ENCODE data around the gene SMARCD2.
"Not testable (repeated sequence)": the region's sequence is repeated elsewhere in the genome, so short reads cannot be mapped to it uniquely, and the experiment has no call there.

SMARCD2 gene

GRCh38 chr17:63873577-63873976 lies 31.1 kb upstream of the SMARCD2 start, which contains the start of gene CSH2:
Gene CSH2, minus strand, starts transcription at chr17:63873677. Its CDS starts 63 bp downstream, at chr17:63873614.
- not testable (repeated sequence) for H3K27ac ChIP-seq (ENCODE audit: low read length); H3K4me3 ChIP-seq (ENCODE audit: low read length in 2 of 2); H3K36me3 ChIP-seq (ENCODE audit: control insufficient read depth in 2 of 2, insufficient read depth in 2 of 2, low read length in 2 of 2); H3K27me3 ChIP-seq (ENCODE audit: control insufficient read depth in 1 of 2, insufficient read depth in 2 of 2, low read length in 2 of 2); H3K9me3 ChIP-seq (ENCODE audit: control insufficient read depth in 2 of 2, low read length in 2 of 2); H3K9ac ChIP-seq (ENCODE audit: low read length in 2 of 2); H3K4me1 ChIP-seq (ENCODE audit: control insufficient read depth, insufficient read depth, low read length)

GRCh38 chr17:63871646-63872365 lies 29.3 kb upstream of the SMARCD2 start:
- not testable (repeated sequence) for H3K27me3 ChIP-seq (ENCODE audit: control insufficient read depth in 1 of 2, insufficient read depth in 2 of 2, low read length in 2 of 2); H3K36me3 ChIP-seq (ENCODE audit: control insufficient read depth in 2 of 2, insufficient read depth in 2 of 2, low read length in 2 of 2); H3K27ac ChIP-seq (ENCODE audit: low read length); H3K9me3 ChIP-seq (ENCODE audit: control insufficient read depth in 2 of 2, low read length in 2 of 2); H3K4me1 ChIP-seq (ENCODE audit: control insufficient read depth, insufficient read depth, low read length); H3K4me3 ChIP-seq (ENCODE audit: low read length in 2 of 2); H3K9ac ChIP-seq (ENCODE audit: low read length in 2 of 2)

GRCh38 chr17:63870292-63870665 lies 27.8 kb upstream of the SMARCD2 start:
- H3K27me3 ChIP-seq (ENCODE audit: control insufficient read depth in 1 of 2, insufficient read depth in 2 of 2, low read length in 2 of 2); H3K9ac ChIP-seq (ENCODE audit: low read length in 2 of 2); H3K4me1 ChIP-seq (ENCODE audit: control insufficient read depth, insufficient read depth, low read length); H3K36me3 ChIP-seq (ENCODE audit: control insufficient read depth in 2 of 2, insufficient read depth in 2 of 2, low read length in 2 of 2); H3K9me3 ChIP-seq (ENCODE audit: control insufficient read depth in 2 of 2, low read length in 2 of 2); H3K4me3 ChIP-seq (ENCODE audit: low read length in 2 of 2); H3K27ac ChIP-seq (ENCODE audit: low read length): not testable (repeated sequence)

- not testable (repeated sequence) for H3K4me3 ChIP-seq (ENCODE audit: low read length in 2 of 2); H3K27me3 ChIP-seq (ENCODE audit: control insufficient read depth in 1 of 2, insufficient read depth in 2 of 2, low read length in 2 of 2); H3K36me3 ChIP-seq (ENCODE audit: control insufficient read depth in 2 of 2, insufficient read depth in 2 of 2, low read length in 2 of 2); H3K27ac ChIP-seq (ENCODE audit: low read length); H3K4me1 ChIP-seq (ENCODE audit: control insufficient read depth, insufficient read depth, low read length); H3K9ac ChIP-seq (ENCODE audit: low read length in 2 of 2); H3K9me3 ChIP-seq (ENCODE audit: control insufficient read depth in 2 of 2, low read length in 2 of 2)
Measured at GRCh38 chr17:63869491-63870291, 27.2 kb upstream of the SMARCD2 start.

- H3K27me3 ChIP-seq (ENCODE audit: control insufficient read depth in 1 of 2, insufficient read depth in 2 of 2, low read length in 2 of 2); H3K36me3 ChIP-seq (ENCODE audit: control insufficient read depth in 2 of 2, insufficient read depth in 2 of 2, low read length in 2 of 2); H3K9ac ChIP-seq (ENCODE audit: low read length in 2 of 2); H3K4me3 ChIP-seq (ENCODE audit: low read length in 2 of 2); H3K4me1 ChIP-seq (ENCODE audit: control insufficient read depth, insufficient read depth, low read length); H3K9me3 ChIP-seq (ENCODE audit: control insufficient read depth in 2 of 2, low read length in 2 of 2); H3K27ac ChIP-seq (ENCODE audit: low read length): not testable (repeated sequence)
Measured at GRCh38 chr17:63866625-63867024, 24.1 kb upstream of the SMARCD2 start.

- no peak overlapping the region for H3K9ac ChIP-seq (ENCODE audit: low read length in 2 of 2)
- H3K36me3 ChIP-seq (ENCODE audit: control insufficient read depth in 2 of 2, insufficient read depth in 2 of 2, low read length in 2 of 2), result no peaks in the 10 kb centered on the region
- H3K27me3 ChIP-seq (ENCODE audit: control insufficient read depth in 1 of 2, insufficient read depth in 2 of 2, low read length in 2 of 2), result peaks cover 0 to 4% of the 10 kb centered on the region in 2 donors
- no peak overlapping the region for H3K27ac ChIP-seq (ENCODE audit: low read length)
- no peaks in the 10 kb centered on the region for H3K9me3 ChIP-seq (ENCODE audit: control insufficient read depth in 2 of 2, low read length in 2 of 2)
- no peaks in the 10 kb centered on the region for H3K4me1 ChIP-seq (ENCODE audit: control insufficient read depth, insufficient read depth, low read length)
- H3K4me3 ChIP-seq (ENCODE audit: low read length in 2 of 2), result no peak overlapping the region
Measured at GRCh38 chr17:63859257-63859656, 16.8 kb upstream of the SMARCD2 start.

GRCh38 chr17:63856425-63856824 lies 13.9 kb upstream of the SMARCD2 start:
- H3K27ac ChIP-seq (ENCODE audit: low read length); H3K4me1 ChIP-seq (ENCODE audit: control insufficient read depth, insufficient read depth, low read length): not testable (repeated sequence)

GRCh38 chr17:63855185-63855584 lies 12.7 kb upstream of the SMARCD2 start:
- Histone ChIP-seq H3K4me3 (ENCODE audit: low read length in 2 of 2) (no peak overlapping the region), H3K4me1 (ENCODE audit: control insufficient read depth, insufficient read depth, low read length) (no peaks in the 10 kb centered on the region), H3K36me3 (ENCODE audit: control insufficient read depth in 2 of 2, insufficient read depth in 2 of 2, low read length in 2 of 2) (no peaks in the 10 kb centered on the region), H3K27me3 (ENCODE audit: control insufficient read depth in 1 of 2, insufficient read depth in 2 of 2, low read length in 2 of 2) (peaks cover 0 to 4% of the 10 kb centered on the region in 2 donors), H3K27ac (ENCODE audit: low read length) (no peak overlapping the region), H3K9ac (ENCODE audit: low read length in 2 of 2) (no peak overlapping the region), H3K9me3 (ENCODE audit: control insufficient read depth in 2 of 2, low read length in 2 of 2) (no peaks in the 10 kb centered on the region)

More at GRCh38 chr17:63856425-63856824, 13.9 kb upstream of the SMARCD2 start:
- H3K9ac ChIP-seq (ENCODE audit: low read length in 2 of 2); H3K4me3 ChIP-seq (ENCODE audit: low read length in 2 of 2); H3K9me3 ChIP-seq (ENCODE audit: control insufficient read depth in 2 of 2, low read length in 2 of 2); H3K27me3 ChIP-seq (ENCODE audit: control insufficient read depth in 1 of 2, insufficient read depth in 2 of 2, low read length in 2 of 2); H3K36me3 ChIP-seq (ENCODE audit: control insufficient read depth in 2 of 2, insufficient read depth in 2 of 2, low read length in 2 of 2): not testable (repeated sequence)

GRCh38 chr17:63854709-63855108 lies 12.2 kb upstream of the SMARCD2 start:
- H3K4me3 ChIP-seq (ENCODE audit: low read length in 2 of 2), result no peak overlapping the region
- H3K27ac ChIP-seq (ENCODE audit: low read length), result no peak overlapping the region
- H3K9me3 ChIP-seq (ENCODE audit: control insufficient read depth in 2 of 2, low read length in 2 of 2), result no peaks in the 10 kb centered on the region
- H3K27me3 ChIP-seq (ENCODE audit: control insufficient read depth in 1 of 2, insufficient read depth in 2 of 2, low read length in 2 of 2), result peaks cover 0 to 3% of the 10 kb centered on the region in 2 donors
- no peaks in the 10 kb centered on the region for H3K4me1 ChIP-seq (ENCODE audit: control insufficient read depth, insufficient read depth, low read length)
- no peak overlapping the region for H3K9ac ChIP-seq (ENCODE audit: low read length in 2 of 2)
- no peaks in the 10 kb centered on the region for H3K36me3 ChIP-seq (ENCODE audit: control insufficient read depth in 2 of 2, insufficient read depth in 2 of 2, low read length in 2 of 2)

- Histone ChIP-seq H3K27ac (ENCODE audit: low read length) (no peak overlapping the region), H3K4me1 (ENCODE audit: control insufficient read depth, insufficient read depth, low read length) (peaks cover 10% of the 10 kb centered on the region), H3K9me3 (ENCODE audit: control insufficient read depth in 2 of 2, low read length in 2 of 2) (no peaks in the 10 kb centered on the region), H3K27me3 (ENCODE audit: control insufficient read depth in 1 of 2, insufficient read depth in 2 of 2, low read length in 2 of 2) (no peaks in the 10 kb centered on the region), H3K4me3 (ENCODE audit: low read length in 2 of 2) (no peak overlapping the region), H3K36me3 (ENCODE audit: control insufficient read depth in 2 of 2, insufficient read depth in 2 of 2, low read length in 2 of 2) (no peaks in the 10 kb centered on the region), H3K9ac (ENCODE audit: low read length in 2 of 2) (no peak overlapping the region)
Measured at GRCh38 chr17:63853260-63853659, 10.8 kb upstream of the SMARCD2 start.

GRCh38 chr17:63850401-63850800 lies 7.9 kb upstream of the SMARCD2 start:
- H3K9me3 ChIP-seq (ENCODE audit: control insufficient read depth in 2 of 2, low read length in 2 of 2), result no peaks in the 10 kb centered on the region
- H3K9ac ChIP-seq (ENCODE audit: low read length in 2 of 2), result no peak overlapping the region
- no peak overlapping the region for H3K4me3 ChIP-seq (ENCODE audit: low read length in 2 of 2)
- no peaks in the 10 kb centered on the region for H3K36me3 ChIP-seq (ENCODE audit: control insufficient read depth in 2 of 2, insufficient read depth in 2 of 2, low read length in 2 of 2)
- H3K4me1 ChIP-seq (ENCODE audit: control insufficient read depth, insufficient read depth, low read length), result peaks cover 12% of the 10 kb centered on the region
- H3K27ac ChIP-seq (ENCODE audit: low read length), result no peak overlapping the region
- no peaks in the 10 kb centered on the region for H3K27me3 ChIP-seq (ENCODE audit: control insufficient read depth in 1 of 2, insufficient read depth in 2 of 2, low read length in 2 of 2)

Data from stomach smooth muscle (tissue), 2 donors.